Glutamatergic neuron (in vitro differentiated cells): ENCODE measurements around the gene DDX24. TPM values are rescaled to one million over a fixed set of nuclear protein-coding genes. Genes with fewer than 3 reads are reported as not detected.
A peak's percentile ranks its signal among the peaks of the same experiment; 100 is the strongest.

Experiments
- DNase-seq: peaks from one replicate; pipeline ENCODE4 v3.0.0; 2022
- H3K27ac Mint-ChIP-seq: one replicate; pipeline ENCODE4 v1.8.0; 2020; ENCODE audit warnings: mild to moderate bottlenecking, mixed read lengths, inconsistent platforms; ENCODE audit not compliant: unreplicated experiment
- H3K27me3 Mint-ChIP-seq: one replicate; pipeline ENCODE4 v1.8.0; 2020; ENCODE audit warnings: mild to moderate bottlenecking, moderate library complexity, mixed read lengths, inconsistent platforms; ENCODE audit not compliant: unreplicated experiment
- H3K36me3 Mint-ChIP-seq: one replicate; pipeline ENCODE4 v1.8.0; 2020; ENCODE audit warnings: mild to moderate bottlenecking, mixed read lengths, inconsistent platforms; ENCODE audit not compliant: unreplicated experiment
- H3K4me1 Mint-ChIP-seq: one replicate; pipeline ENCODE4 v1.8.0; 2020; ENCODE audit warnings: mild to moderate bottlenecking, low read depth, mixed read lengths, inconsistent platforms; ENCODE audit not compliant: unreplicated experiment
- H3K4me3 Mint-ChIP-seq: one replicate; pipeline ENCODE4 v1.8.0; 2020; ENCODE audit warnings: mild to moderate bottlenecking, mixed read lengths, inconsistent platforms; ENCODE audit not compliant: unreplicated experiment
- H3K9me3 Mint-ChIP-seq: one replicate; pipeline ENCODE4 v1.8.0; 2020; ENCODE audit warnings: mild to moderate bottlenecking, moderate library complexity, mixed read lengths, inconsistent platforms; ENCODE audit not compliant: unreplicated experiment
- CTCF ChIP-seq: fragments of 200-600 bp; sonication (generic); IDR thresholded peaks from one replicate; pipeline ENCODE4 v1.5.0; 2021; ENCODE audit not compliant: partially characterized antibody, unreplicated experiment
- total RNA-seq: library from RNA; stranded (reverse); fragmentation: NEBNext Ultra II Directional; extraction: Animal tissue kit (Norgen Biotek cat#: 25700); gene quantifications from one replicate; pipeline ENCODE4 v1.2.1, GENCODE V29; 2021; ENCODE audit not compliant: unreplicated experiment

The DDX24 gene
- total RNA-seq, 1 donor from 2014 or later, result 257 TPM

- no peak for DNase-seq
- Mint-ChIP-seq H3K36me3 (no peaks in the 10 kb centered on the region), H3K27me3 (peaks cover 11% of the 10 kb centered on the region), H3K4me1 (peaks cover 3% of the 10 kb centered on the region), H3K27ac (no peak overlapping the region), H3K4me3 (no peak overlapping the region), H3K9me3 (no peaks in the 10 kb centered on the region)
- no peak for TF ChIP-seq CTCF
These were observed 51.3 kb downstream of the DDX24 start for GRCh38 chr14:94029671-94030203.

GRCh38 chr14:94029265-94029664, 51.7 kb downstream of the DDX24 start:
- H3K4me3 Mint-ChIP-seq, result no peak overlapping the region
- H3K9me3 Mint-ChIP-seq, result no peaks in the 10 kb centered on the region

GRCh38 chr14:94028450-94028826, 52.6 kb downstream of the DDX24 start:
- Mint-ChIP-seq H3K27ac (no peak overlapping the region), H3K9me3 (no peaks in the 10 kb centered on the region), H3K4me1 (peaks cover 3% of the 10 kb centered on the region), H3K36me3 (no peaks in the 10 kb centered on the region), H3K27me3 (peaks cover 11% of the 10 kb centered on the region), H3K4me3 (no peak overlapping the region)
- no peak for TF ChIP-seq CTCF
- DNase-seq, result no peak

More at GRCh38 chr14:94029265-94029664, 51.7 kb downstream of the DDX24 start:
- Mint-ChIP-seq H3K27me3 (peaks cover 11% of the 10 kb centered on the region), H3K27ac (no peak overlapping the region), H3K4me1 (peaks cover 3% of the 10 kb centered on the region), H3K36me3 (no peaks in the 10 kb centered on the region)
- no peak for DNase-seq
- no peak for TF ChIP-seq CTCF

GRCh38 chr14:94027566-94028449, 53.2 kb downstream of the DDX24 start:
- H3K4me3 Mint-ChIP-seq, result peak overlapping the region; percentile 34
- peaks cover 11% of the 10 kb centered on the region for H3K27me3 Mint-ChIP-seq
- H3K4me1 Mint-ChIP-seq, result peaks cover 3% of the 10 kb centered on the region
- H3K9me3 Mint-ChIP-seq, result no peaks in the 10 kb centered on the region
- H3K27ac Mint-ChIP-seq, result no peak overlapping the region
- TF ChIP-seq CTCF, result no peak
- H3K36me3 Mint-ChIP-seq, result no peaks in the 10 kb centered on the region
- DNase-seq, result no peak

GRCh38 chr14:94026889-94027469, 54.0 kb downstream of the DDX24 start:
- Mint-ChIP-seq H3K9me3 (no peaks in the 10 kb centered on the region), H3K27me3 (peaks cover 11% of the 10 kb centered on the region), H3K4me3 (no peak overlapping the region), H3K4me1 (peaks cover 3% of the 10 kb centered on the region), H3K36me3 (no peaks in the 10 kb centered on the region), H3K27ac (no peak overlapping the region)
- no peak for TF ChIP-seq CTCF
- DNase-seq, result no peak
